Mesenchymal stem cell (in vitro differentiated cells and primary cell): Measurements from ENCODE around the gene ARL2.

Experiments used
- DNase-seq: peaks from one replicate; pipeline ENCODE4 v3.0.0-alpha.2; 2013
- H2AFZ ChIP-seq: one replicate; pipeline ENCODE4 v1.6.1; 2013; ENCODE audit warnings: low read depth, mild to moderate bottlenecking, control low read depth, inconsistent platforms, low read length, moderate library complexity
- H2AK5ac ChIP-seq: 2 replicates; pipeline ENCODE4 v1.6.1; 2013; ENCODE audit warnings: low read length, moderate library complexity, mild to moderate bottlenecking, inconsistent platforms; ENCODE audit not compliant: severe bottlenecking
- H2BK120ac ChIP-seq: one replicate; pipeline ENCODE4 v1.6.1; 2013; ENCODE audit warnings: low read depth, mild to moderate bottlenecking, inconsistent platforms, low read length, moderate library complexity
- H2BK12ac ChIP-seq, 2 experiments: one replicate each; pipeline ENCODE4 v1.6.1; 2013; ENCODE audit warnings: inconsistent platforms in 2 of 2, low read length in 2 of 2, mild to moderate bottlenecking in 2 of 2, moderate library complexity in 2 of 2, control low read depth in 1 of 2
- H2BK15ac ChIP-seq: one replicate; pipeline ENCODE4 v1.6.1; 2013; ENCODE audit warnings: mild to moderate bottlenecking, low read depth, inconsistent platforms; ENCODE audit not compliant: poor library complexity, severe bottlenecking
- H2BK5ac ChIP-seq: 2 replicates; pipeline ENCODE4 v1.6.1; 2013; ENCODE audit warnings: low read depth, mild to moderate bottlenecking, low read length, control low read depth, inconsistent platforms; ENCODE audit not compliant: poor library complexity, severe bottlenecking
- H3K14ac ChIP-seq, 2 experiments: one replicate each; pipeline ENCODE4 v1.6.1; 2013; ENCODE audit warnings: inconsistent platforms in 2 of 2, low read length in 2 of 2, control low read depth in 1 of 2, mild to moderate bottlenecking in 1 of 2, moderate library complexity in 1 of 2
- H3K18ac ChIP-seq, 2 experiments: one replicate each; pipeline ENCODE4 v1.6.1; 2013; ENCODE audit warnings: inconsistent platforms in 2 of 2, low read length in 2 of 2, control low read depth in 1 of 2, low read depth in 1 of 2, mild to moderate bottlenecking in 1 of 2
- H3K23ac ChIP-seq, 2 experiments: one replicate each; pipeline ENCODE4 v1.6.1; 2013; ENCODE audit warnings: inconsistent platforms in 2 of 2, low read length in 2 of 2, mild to moderate bottlenecking in 2 of 2, moderate library complexity in 2 of 2, control low read depth in 1 of 2
- H3K27ac ChIP-seq: 2 replicates; pipeline ENCODE4 v1.5.1; 2013; ENCODE audit warnings: mild to moderate bottlenecking, moderate library complexity, low read length, control low read depth, inconsistent platforms; ENCODE audit not compliant: poor library complexity, severe bottlenecking
- H3K27me3 ChIP-seq, 2 experiments: 2 replicates each; pipeline versions ENCODE4 v1.6.1 to v1.7.0; 2013; ENCODE audit warnings: low read length in 2 of 2, mild to moderate bottlenecking in 2 of 2, moderate library complexity in 2 of 2, control low read depth in 1 of 2, inconsistent platforms in 1 of 2; ENCODE audit not compliant: control insufficient read depth in 1 of 2, insufficient read depth in 1 of 2
- H3K36me3 ChIP-seq, 2 experiments: 2 replicates each; pipeline versions ENCODE4 v1.6.1 to v1.7.0; 2013; ENCODE audit warnings: low read length in 2 of 2, control low read depth in 1 of 2, inconsistent platforms in 1 of 2, low read depth in 1 of 2, mild to moderate bottlenecking in 1 of 2; ENCODE audit not compliant: insufficient read depth in 2 of 2, control insufficient read depth in 1 of 2
- H3K4ac ChIP-seq, 2 experiments: one replicate each; pipeline ENCODE4 v1.6.1; 2013; ENCODE audit warnings: inconsistent platforms in 2 of 2, low read length in 2 of 2, mild to moderate bottlenecking in 2 of 2, moderate library complexity in 2 of 2, control low read depth in 1 of 2, low read depth in 1 of 2
- H3K4me1 ChIP-seq: 2 replicates; pipeline ENCODE4 v1.6.1; 2013; ENCODE audit warnings: low read depth, low read length, control low read depth; ENCODE audit not compliant: control insufficient read depth, insufficient read depth
- H3K4me2 ChIP-seq: 2 replicates; pipeline ENCODE4 v1.6.1; 2013; ENCODE audit warnings: low read length, mild to moderate bottlenecking, inconsistent platforms; ENCODE audit not compliant: poor library complexity, severe bottlenecking
- H3K4me3 ChIP-seq, 2 experiments: 2 replicates each; pipeline versions ENCODE4 v1.5.1 to v1.7.0; 2013; ENCODE audit warnings: low read length in 2 of 2, mild to moderate bottlenecking in 2 of 2, control low read depth in 1 of 2, low read depth in 1 of 2; ENCODE audit not compliant: insufficient read depth in 1 of 2
- H3K79me1 ChIP-seq: replicated peaks from 2 replicates; pipeline ENCODE4 v1.6.1; 2013; ENCODE audit warnings: mild to moderate bottlenecking, control low read depth, low read length, inconsistent platforms; ENCODE audit not compliant: poor library complexity, severe bottlenecking
- H3K9ac ChIP-seq: 2 replicates; pipeline ENCODE4 v1.7.0; 2013; ENCODE audit warnings: mild to moderate bottlenecking, low read length, moderate library complexity
- H3K9me3 ChIP-seq: 2 replicates; pipeline ENCODE4 v1.7.0; 2013; ENCODE audit warnings: mild to moderate bottlenecking, low read length; ENCODE audit not compliant: control insufficient read depth
- H4K8ac ChIP-seq: one replicate; pipeline ENCODE4 v1.6.1; 2013; ENCODE audit warnings: inconsistent platforms, mild to moderate bottlenecking, low read length, moderate library complexity
- H4K91ac ChIP-seq: one replicate; pipeline ENCODE4 v1.6.1; 2013; ENCODE audit warnings: mild to moderate bottlenecking, low read length, inconsistent platforms
- WGBS: methylation state at CpG from one replicate; pipeline ENCODE4 v1.1.7; 2013; ENCODE audit warnings: mixed read lengths; 5-methylcytosine and 5-hydroxymethylcytosine counted together

ARL2 gene

DNA sequence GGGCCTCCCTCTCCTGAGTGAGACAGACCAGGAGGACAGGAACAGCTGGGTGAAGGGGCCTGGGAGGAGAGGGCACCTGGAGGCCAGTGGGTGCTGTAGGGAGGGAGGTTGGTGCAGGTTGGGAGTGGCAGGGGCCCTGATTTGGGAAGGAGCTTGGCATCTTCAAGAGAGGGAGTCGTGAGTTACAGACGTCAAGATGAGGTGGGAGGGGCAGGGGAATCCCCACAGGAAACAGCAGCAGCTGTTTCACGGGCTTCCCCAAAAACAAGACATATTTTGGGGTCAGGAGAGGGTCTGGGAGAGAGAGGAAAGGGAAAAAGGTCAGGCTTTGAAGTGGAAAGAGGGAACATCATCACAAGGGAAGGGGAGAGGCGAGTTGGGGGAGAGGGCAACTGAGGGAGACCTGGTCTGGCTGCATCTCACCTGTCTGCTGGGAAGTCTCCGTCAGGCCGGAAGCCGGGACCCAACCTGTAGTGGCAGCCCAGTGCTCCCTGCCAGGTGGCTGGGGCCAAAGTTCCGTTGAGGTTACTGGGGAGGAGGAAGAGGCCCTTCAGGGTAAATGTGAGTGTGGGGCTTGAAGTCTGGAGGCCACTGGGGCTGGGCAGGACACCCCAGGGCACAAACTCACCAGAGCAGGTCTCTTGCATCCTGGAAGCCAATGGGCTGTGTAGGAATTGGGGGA lies 40.0 kb downstream of the ARL2 start:
- Histone ChIP-seq H3K4me2 (no peak overlapping the region), H3K4me3 (no peak overlapping the region), H3K9me3 (no peaks in the 10 kb centered on the region), H3K18ac (no peak overlapping the region), H2BK15ac (no peak overlapping the region), H3K9ac (no peak overlapping the region), H3K27me3 (peaks cover 22 to 28% of the 10 kb centered on the region in 2 experiments), H3K27ac (no peak overlapping the region), H4K8ac (no peak overlapping the region), H2BK120ac (no peak overlapping the region), H4K91ac (no peak overlapping the region), H3K14ac (no peak overlapping the region), H2AFZ (no peak overlapping the region), H3K4ac (no peak overlapping the region), H3K36me3 (no peaks in the 10 kb centered on the region), H3K23ac (no peak overlapping the region), H3K4me1 (peaks cover 5% of the 10 kb centered on the region), H2AK5ac (no peak overlapping the region), H3K79me1 (no peaks in the 10 kb centered on the region), H2BK12ac (no peak overlapping the region), H2BK5ac (no peak overlapping the region)
- DNase-seq, result no peak
- WGBS, result 62% methylated on average over 8 of the region's 8 CpGs

DNA sequence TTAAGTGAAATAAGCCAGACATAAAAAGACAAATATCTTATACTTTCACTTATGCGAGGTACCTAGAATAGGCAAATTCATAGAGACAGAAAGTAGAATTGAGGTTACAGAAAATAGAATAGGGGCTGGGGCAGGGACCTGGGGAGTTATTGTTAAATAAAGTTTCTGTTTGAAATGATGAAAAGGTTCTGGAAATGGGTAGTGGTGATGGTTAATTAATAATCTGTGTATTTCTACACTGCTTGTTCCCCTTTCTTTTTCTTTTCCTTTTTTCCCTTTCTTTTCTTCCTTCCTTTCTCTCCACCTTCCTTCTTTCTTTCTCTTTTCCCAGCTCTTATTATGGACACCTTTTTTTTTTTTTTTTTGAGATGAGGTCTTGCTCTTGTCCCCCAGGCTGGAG lies 41.6 kb downstream of the ARL2 start:
- Histone ChIP-seq H3K4ac (no peak overlapping the region), H3K79me1 (no peaks in the 10 kb centered on the region), H2BK5ac (no peak overlapping the region), H2AK5ac (no peak overlapping the region), H3K4me1 (peaks cover 5% of the 10 kb centered on the region), H3K9ac (no peak overlapping the region), H2BK12ac (no peak overlapping the region), H2AFZ (no peak overlapping the region), H3K4me3 (no peak overlapping the region), H3K4me2 (no peak overlapping the region), H3K27ac (no peak overlapping the region), H3K18ac (no peak overlapping the region), H4K8ac (no peak overlapping the region), H3K14ac (no peak overlapping the region), H3K9me3 (no peaks in the 10 kb centered on the region), H2BK15ac (no peak overlapping the region), H4K91ac (no peak overlapping the region), H3K23ac (no peak overlapping the region), H3K27me3 (peaks cover 22 to 37% of the 10 kb centered on the region in 2 experiments), H3K36me3 (no peaks in the 10 kb centered on the region), H2BK120ac (no peak overlapping the region)
- DNase-seq, result no peak
- WGBS, result 100% methylated on average over 1 of the region's 1 CpG

GRCh38 chr11:65056999-65057398 lies 43.0 kb downstream of the ARL2 start:
- H2BK120ac ChIP-seq, result no peak overlapping the region
- H2BK12ac ChIP-seq, result no peak overlapping the region
- no peak overlapping the region for H3K9ac ChIP-seq
- H2AFZ ChIP-seq, result no peak overlapping the region
- no peak overlapping the region for H4K8ac ChIP-seq
- H3K27me3 ChIP-seq, result peaks cover 22 to 37% of the 10 kb centered on the region in 2 experiments
- no peak overlapping the region for H3K18ac ChIP-seq
- H2AK5ac ChIP-seq, result no peak overlapping the region
- H3K4me2 ChIP-seq, result no peak overlapping the region
- no peaks in the 10 kb centered on the region for H3K36me3 ChIP-seq
- H2BK15ac ChIP-seq, result peak overlapping the region; percentile 3
- WGBS, result 89% methylated on average over 6 of the region's 6 CpGs
- no peak for DNase-seq
- no peaks in the 10 kb centered on the region for H3K9me3 ChIP-seq
- H3K4me1 ChIP-seq, result peaks cover 1% of the 10 kb centered on the region
- H3K14ac ChIP-seq, result no peak overlapping the region
- H3K27ac ChIP-seq, result no peak overlapping the region
- no peak overlapping the region for H3K4me3 ChIP-seq
- H2BK5ac ChIP-seq, result no peak overlapping the region
- H3K4ac ChIP-seq, result no peak overlapping the region
- H3K79me1 ChIP-seq, result no peaks in the 10 kb centered on the region
- no peak overlapping the region for H3K23ac ChIP-seq
- no peak overlapping the region for H4K91ac ChIP-seq

DNA sequence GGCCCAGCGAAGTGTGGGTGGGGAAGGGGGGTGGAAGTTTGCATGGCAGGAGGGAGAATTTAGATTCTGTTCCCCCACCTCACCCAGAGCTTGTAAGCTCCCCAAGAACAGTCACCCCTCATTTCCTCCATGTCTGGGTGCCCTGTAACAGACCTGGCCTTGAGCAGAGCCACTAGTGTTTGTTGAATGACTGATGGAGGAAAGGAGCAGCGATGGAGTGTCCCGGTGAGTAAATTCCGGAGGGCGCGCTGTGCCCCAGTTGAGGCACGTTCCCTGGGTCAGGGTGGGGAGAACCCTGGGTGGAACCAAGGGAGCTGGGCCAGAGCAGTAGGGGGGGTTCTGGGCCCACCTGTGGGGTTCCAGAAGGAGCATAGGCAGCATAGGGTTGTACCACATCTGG lies 43.6 kb downstream of the ARL2 start:
- Histone ChIP-seq H3K27ac (no peak overlapping the region), H3K27me3 (peaks cover 22 to 41% of the 10 kb centered on the region in 2 experiments), H2AK5ac (no peak overlapping the region), H4K8ac (no peak overlapping the region), H2BK12ac (no peak overlapping the region), H3K79me1 (no peaks in the 10 kb centered on the region), H3K4me3 (no peak overlapping the region), H4K91ac (no peak overlapping the region), H3K36me3 (no peaks in the 10 kb centered on the region), H2AFZ (no peak overlapping the region), H3K14ac (no peak overlapping the region), H3K4me1 (peaks cover 1% of the 10 kb centered on the region), H3K9ac (no peak overlapping the region), H3K4me2 (no peak overlapping the region), H2BK120ac (no peak overlapping the region), H3K18ac (no peak overlapping the region), H3K23ac (no peak overlapping the region), H2BK5ac (no peak overlapping the region), H3K4ac (no peak overlapping the region), H2BK15ac (no peak overlapping the region), H3K9me3 (no peaks in the 10 kb centered on the region)
- WGBS, result 92% methylated on average over 6 of the region's 7 CpGs
- no peak for DNase-seq
